ENCODE results near the gene ABCF3. TPM values are rescaled to one million over a fixed set of nuclear protein-coding genes. Genes with fewer than 3 reads are reported as not detected.
A peak's percentile ranks its signal among the peaks of the same experiment; 100 is the strongest.
"Not testable (repeated sequence)": the region's sequence is repeated elsewhere in the genome, so short reads cannot be mapped to it uniquely, and the experiment has no call there.

Gene ABCF3
- total RNA-seq, 4 donors from 2014 or later: 11.8 to 73.0 (median 36.8) TPM

- no peaks in the 10 kb centered on the region for H3K36me3 ChIP-seq
- no peak overlapping the region for H3K27ac ChIP-seq
- DNase-seq: no peak
- no peaks in the 10 kb centered on the region for H3K27me3 ChIP-seq
- no peaks in the 10 kb centered on the region for H3K4me1 ChIP-seq
- intact Hi-C loops (cut with DNase I; ENCODE audit: low total_unique reads): no loop called here
- TF ChIP-seq, protein P1, sequence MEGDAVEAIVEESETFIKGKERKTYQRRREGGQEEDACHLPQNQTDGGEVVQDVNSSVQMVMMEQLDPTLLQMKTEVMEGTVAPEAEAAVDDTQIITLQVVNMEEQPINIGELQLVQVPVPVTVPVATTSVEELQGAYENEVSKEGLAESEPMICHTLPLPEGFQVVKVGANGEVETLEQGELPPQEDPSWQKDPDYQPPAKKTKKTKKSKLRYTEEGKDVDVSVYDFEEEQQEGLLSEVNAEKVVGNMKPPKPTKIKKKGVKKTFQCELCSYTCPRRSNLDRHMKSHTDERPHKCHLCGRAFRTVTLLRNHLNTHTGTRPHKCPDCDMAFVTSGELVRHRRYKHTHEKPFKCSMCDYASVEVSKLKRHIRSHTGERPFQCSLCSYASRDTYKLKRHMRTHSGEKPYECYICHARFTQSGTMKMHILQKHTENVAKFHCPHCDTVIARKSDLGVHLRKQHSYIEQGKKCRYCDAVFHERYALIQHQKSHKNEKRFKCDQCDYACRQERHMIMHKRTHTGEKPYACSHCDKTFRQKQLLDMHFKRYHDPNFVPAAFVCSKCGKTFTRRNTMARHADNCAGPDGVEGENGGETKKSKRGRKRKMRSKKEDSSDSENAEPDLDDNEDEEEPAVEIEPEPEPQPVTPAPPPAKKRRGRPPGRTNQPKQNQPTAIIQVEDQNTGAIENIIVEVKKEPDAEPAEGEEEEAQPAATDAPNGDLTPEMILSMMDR (IDR thresholded peaks at IDR 0.05): no peak
- no peak for TF ChIP-seq POLR2A (IDR thresholded peaks at IDR 0.05)
- no peak overlapping the region for H3K4me3 ChIP-seq
- no peaks in the 10 kb centered on the region for H3K9me3 ChIP-seq
These were observed 41.5 kb upstream of the ABCF3 start for GRCh38 chr3:184144505-184144904.

DNA sequence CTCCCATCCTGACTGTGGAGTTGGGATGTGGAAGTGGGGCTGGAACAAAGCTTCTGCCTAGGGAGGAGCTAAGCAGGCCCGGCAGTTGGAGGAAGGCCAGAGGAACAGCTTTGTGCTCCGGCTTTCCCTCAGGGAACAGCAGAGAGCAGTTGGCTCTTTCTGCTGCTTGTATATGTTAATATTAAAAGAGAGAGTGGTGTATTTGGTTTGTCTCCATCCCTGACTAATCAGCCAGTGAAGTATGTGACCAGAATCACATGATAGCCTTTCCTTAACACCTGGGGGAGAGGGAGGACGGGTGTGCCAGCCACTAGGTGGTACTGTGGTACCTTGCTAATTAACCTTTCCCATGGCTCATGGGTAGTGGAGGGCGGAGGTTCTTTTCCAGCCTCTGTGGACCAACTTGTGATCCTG is 40.9 kb upstream of the ABCF3 start:
- Histone ChIP-seq H3K4me1 (no peaks in the 10 kb centered on the region), H3K4me3 (no peak overlapping the region), H3K9me3 (no peaks in the 10 kb centered on the region), H3K27me3 (no peaks in the 10 kb centered on the region), H3K36me3 (no peaks in the 10 kb centered on the region), H3K27ac (no peak overlapping the region)
- peak in 1 of 2 donors; percentile 37 for DNase-seq
- intact Hi-C loops (cut with DNase I; ENCODE audit: low total_unique reads): no loop called here
- TF ChIP-seq, protein P1 (IDR thresholded peaks at IDR 0.05): peak; percentile 23 to 42 (median 30)
- TF ChIP-seq POLR2A (IDR thresholded peaks at IDR 0.05): no peak

- intact Hi-C loops (cut with DNase I; ENCODE audit: low total_unique reads): no loop called here
- no peaks in the 10 kb centered on the region for H3K4me1 ChIP-seq
These were observed 40.2 kb upstream of the ABCF3 start for GRCh38 chr3:184145751-184146270.

DNA sequence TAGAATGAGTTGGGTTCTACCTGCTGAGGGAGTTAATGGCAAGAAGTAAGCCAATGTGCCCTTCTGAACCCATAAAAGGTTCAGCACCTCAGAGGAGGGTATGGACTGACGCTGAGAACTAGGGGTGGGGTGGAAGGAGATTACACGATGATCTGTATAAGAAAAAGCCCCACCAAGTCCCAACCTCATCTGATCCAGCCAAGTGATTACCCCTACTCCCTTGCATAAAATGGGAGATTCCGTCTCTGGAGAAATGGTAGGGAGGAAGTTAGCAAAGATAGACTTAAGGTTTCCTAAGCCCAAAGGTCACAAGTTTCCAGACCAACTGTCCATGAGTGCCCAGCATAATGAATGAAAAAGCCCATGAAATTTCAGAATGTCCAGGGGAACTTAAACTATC is 37.9 kb upstream of the ABCF3 start:
- H3K36me3 ChIP-seq: no peaks in the 10 kb centered on the region
- intact Hi-C loops (cut with DNase I; ENCODE audit: low total_unique reads): no loop called here
- no peak overlapping the region for H3K4me3 ChIP-seq
- TF ChIP-seq, protein P1 (IDR thresholded peaks at IDR 0.05): no peak
- TF ChIP-seq POLR2A (IDR thresholded peaks at IDR 0.05): no peak
- H3K27me3 ChIP-seq: no peaks in the 10 kb centered on the region
- no peaks in the 10 kb centered on the region for H3K4me1 ChIP-seq
- no peak overlapping the region for H3K27ac ChIP-seq
- no peak for DNase-seq
- H3K9me3 ChIP-seq: no peaks in the 10 kb centered on the region

More at GRCh38 chr3:184145751-184146270, 40.2 kb upstream of the ABCF3 start:
- H3K27me3 ChIP-seq: no peaks in the 10 kb centered on the region
- no peak overlapping the region for H3K4me3 ChIP-seq
- TF ChIP-seq POLR2A (IDR thresholded peaks at IDR 0.05): no peak
- TF ChIP-seq, protein P1 (IDR thresholded peaks at IDR 0.05): no peak
- no peaks in the 10 kb centered on the region for H3K9me3 ChIP-seq
- H3K27ac ChIP-seq: no peak overlapping the region
- no peaks in the 10 kb centered on the region for H3K36me3 ChIP-seq
- no peak for DNase-seq

DNA sequence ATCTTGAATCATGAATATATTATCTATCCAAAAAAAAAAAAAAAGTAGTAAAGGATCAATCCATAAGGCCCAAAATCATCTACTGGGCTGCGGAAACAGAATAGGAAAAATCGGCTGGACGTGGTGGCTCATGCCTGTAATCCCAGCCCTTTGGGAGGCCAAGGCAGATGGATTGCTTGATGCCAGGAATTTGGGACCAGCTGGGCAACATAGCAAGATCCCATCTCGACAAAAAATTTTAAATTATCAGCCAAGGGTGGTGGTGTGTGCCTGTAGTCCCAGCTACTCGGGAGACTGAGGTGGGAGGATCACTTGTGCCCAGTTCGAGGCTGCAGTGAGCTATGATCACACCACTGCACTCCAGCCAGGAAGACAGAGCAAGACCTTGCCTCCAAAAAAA is 36.9 kb upstream of the ABCF3 start:
- Histone ChIP-seq H3K9me3 (no peaks in the 10 kb centered on the region), H3K27me3 (no peaks in the 10 kb centered on the region), H3K4me1 (no peaks in the 10 kb centered on the region), H3K4me3 (no peak overlapping the region), H3K27ac (no peak overlapping the region), H3K36me3 (no peaks in the 10 kb centered on the region)
- no peak for DNase-seq
- no peak for TF ChIP-seq POLR2A (IDR thresholded peaks at IDR 0.05)
- intact Hi-C loops (cut with DNase I; ENCODE audit: low total_unique reads): no loop called here

- intact Hi-C loops (cut with DNase I; ENCODE audit: low total_unique reads); DNase-seq; H3K4me3 ChIP-seq: not testable (repeated sequence)
These were observed 36.2 kb upstream of the ABCF3 start for GRCh38 chr3:184149770-184150169.

More at GRCh38 chr3:184149770-184150169, 36.2 kb upstream of the ABCF3 start:
- H3K36me3 ChIP-seq, H3K4me1 ChIP-seq, H3K27ac ChIP-seq, H3K9me3 ChIP-seq, H3K27me3 ChIP-seq: not testable (repeated sequence)
